ENCODE results near the gene SPATS2L.
A peak's percentile ranks its signal among the peaks of the same experiment; 100 is the strongest.

Gene SPATS2L

GRCh38 chr2:200411831-200412230 is 105.3 kb downstream of the SPATS2L start:
- peak; percentile 37 for DNase-seq (ENCODE audit: low spot score)

- no peak for DNase-seq (ENCODE audit: low spot score)
Measured at GRCh38 chr2:200414367-200414766, 107.9 kb downstream of the SPATS2L start.

GRCh38 chr2:200415455-200415854 is 109.0 kb downstream of the SPATS2L start:
- DNase-seq (ENCODE audit: low spot score): no peak

- DNase-seq (ENCODE audit: low spot score): no peak
Measured at GRCh38 chr2:200416878-200417277, 110.4 kb downstream of the SPATS2L start.

GRCh38 chr2:200417366-200417765 is 110.9 kb downstream of the SPATS2L start:
- DNase-seq (ENCODE audit: low spot score): no peak

- no peak for DNase-seq (ENCODE audit: low spot score)
Measured at GRCh38 chr2:200418399-200418798, 111.9 kb downstream of the SPATS2L start.

GRCh38 chr2:200419325-200419724 is 112.8 kb downstream of the SPATS2L start:
- no peak for DNase-seq (ENCODE audit: low spot score)

GRCh38 chr2:200421270-200421669 is 114.8 kb downstream of the SPATS2L start:
- no peak for DNase-seq (ENCODE audit: low spot score)

- DNase-seq (ENCODE audit: low spot score): peak; percentile 62
Measured at GRCh38 chr2:200422071-200422470, 115.6 kb downstream of the SPATS2L start.

- DNase-seq (ENCODE audit: low spot score): no peak
Measured at GRCh38 chr2:200422532-200423261, 116.2 kb downstream of the SPATS2L start.

- no peak for DNase-seq (ENCODE audit: low spot score)
Measured at GRCh38 chr2:200423541-200423940, 117.0 kb downstream of the SPATS2L start.

- DNase-seq (ENCODE audit: low spot score): no peak
Measured at GRCh38 chr2:200425026-200425821, 118.7 kb downstream of the SPATS2L start.

- no peak for DNase-seq (ENCODE audit: low spot score)
Measured at GRCh38 chr2:200426754-200427153, 120.3 kb downstream of the SPATS2L start.

GRCh38 chr2:200428961-200429665 is 122.6 kb downstream of the SPATS2L start:
- no peak for DNase-seq (ENCODE audit: low spot score)

GRCh38 chr2:200430017-200430416 is 123.5 kb downstream of the SPATS2L start:
- DNase-seq (ENCODE audit: low spot score): no peak

GRCh38 chr2:200431996-200432705 is 125.7 kb downstream of the SPATS2L start:
- DNase-seq (ENCODE audit: low spot score): no peak

GRCh38 chr2:200435379-200435778 is 128.9 kb downstream of the SPATS2L start:
- DNase-seq (ENCODE audit: low spot score): no peak

GRCh38 chr2:200438251-200438650 is 131.8 kb downstream of the SPATS2L start:
- DNase-seq (ENCODE audit: low spot score): no peak

GRCh38 chr2:200438846-200439245 is 132.4 kb downstream of the SPATS2L start:
- DNase-seq (ENCODE audit: low spot score): no peak

- DNase-seq (ENCODE audit: low spot score): no peak
Measured at GRCh38 chr2:200439981-200440380, 133.5 kb downstream of the SPATS2L start.

- DNase-seq (ENCODE audit: low spot score): peak; percentile 11
Measured at GRCh38 chr2:200442471-200442870, 136.0 kb downstream of the SPATS2L start.

GRCh38 chr2:200443376-200443775 is 136.9 kb downstream of the SPATS2L start:
- no peak for DNase-seq (ENCODE audit: low spot score)
